Measurements from ENCODE around the gene NUDT19. TPM values are rescaled to one million over a fixed set of nuclear protein-coding genes. Genes with fewer than 3 reads are reported as not detected.
"Not testable (repeated sequence)": the region's sequence is repeated elsewhere in the genome, so short reads cannot be mapped to it uniquely, and the experiment has no call there.

Gene NUDT19
- total RNA-seq, 1 experiment from 2014 or later = 17.8 TPM

- H3K27ac ChIP-seq (ENCODE audit: low read depth, low read length, poor library complexity, severe bottlenecking) = no peak overlapping the region
- CTCF ChIA-PET = interaction anchor here (0.5 kb wide), 1 partner anchor 825 kb away, joined by 3 read pairs; no protein-coding TSS in a partner anchor
- intact Hi-C loops (cut with micrococcal nuclease; ENCODE audit: unreplicated experiment) = no loop called here
- no peaks in the 10 kb centered on the region for H3K27me3 ChIP-seq (replicated peaks; ENCODE audit: insufficient read depth, low read depth, low read length, poor library complexity)
- no peak for TF ChIP-seq CTCF (conservative IDR thresholded peaks at IDR 0.05; ENCODE audit: low read depth, low read length)
- no peak for TF ChIP-seq EZH2 (IDR thresholded peaks at IDR 0.05; ENCODE audit: borderline replicate concordance, low read depth, low read length, poor library complexity, severe bottlenecking)
- no peak for DNase-seq (ENCODE audit: low spot score)
- BruUV-seq (replicated peaks) = no TSS peak
- no peaks in the 10 kb centered on the region for H3K4me1 ChIP-seq (ENCODE audit: insufficient read depth, low read length, poor library complexity, severe bottlenecking)
- H3K9me3 ChIP-seq (ENCODE audit: low read depth, low read length, poor library complexity, severe bottlenecking) = peaks cover 8% of the 10 kb centered on the region
- peaks cover 17% of the 10 kb centered on the region for H3K36me3 ChIP-seq (ENCODE audit: insufficient read depth, low read length, poor library complexity, severe bottlenecking)
- H3K4me3 ChIP-seq (ENCODE audit: low read depth, low read length, poor library complexity, severe bottlenecking) = no peak overlapping the region
- POLR2A ChIA-PET (ENCODE audit: low non-redundant PET) = no interaction called here
Observed at GRCh38 chr19:32709032-32709431, 17.4 kb downstream of the NUDT19 start.

GRCh38 chr19:32711747-32712146 is 20.1 kb downstream of the NUDT19 start:
- Histone ChIP-seq H3K9me3 (ENCODE audit: low read depth, low read length, poor library complexity, severe bottlenecking) (no peaks in the 10 kb centered on the region), H3K27ac (ENCODE audit: low read depth, low read length, poor library complexity, severe bottlenecking) (no peak overlapping the region), H3K27me3 (replicated peaks; ENCODE audit: insufficient read depth, low read depth, low read length, poor library complexity) (no peaks in the 10 kb centered on the region), H3K4me3 (ENCODE audit: low read depth, low read length, poor library complexity, severe bottlenecking) (no peak overlapping the region), H3K4me1 (ENCODE audit: insufficient read depth, low read length, poor library complexity, severe bottlenecking) (no peaks in the 10 kb centered on the region), H3K36me3 (ENCODE audit: insufficient read depth, low read length, poor library complexity, severe bottlenecking) (peaks cover 16% of the 10 kb centered on the region)
- ChIA-PET CTCF (no interaction called here), POLR2A (ENCODE audit: low non-redundant PET) (no interaction called here)
- no peak for DNase-seq (ENCODE audit: low spot score)
- TF ChIP-seq EZH2 (IDR thresholded peaks at IDR 0.05; ENCODE audit: borderline replicate concordance, low read depth, low read length, poor library complexity, severe bottlenecking) = no peak
- TF ChIP-seq CTCF (conservative IDR thresholded peaks at IDR 0.05; ENCODE audit: low read depth, low read length) = no peak
- intact Hi-C loops (cut with micrococcal nuclease; ENCODE audit: unreplicated experiment) = no loop called here
- no TSS peak for BruUV-seq (replicated peaks)

- POLR2A ChIA-PET (ENCODE audit: low non-redundant PET); DNase-seq (ENCODE audit: low spot score); H3K9me3 ChIP-seq (ENCODE audit: low read depth, low read length, poor library complexity, severe bottlenecking); intact Hi-C loops (cut with micrococcal nuclease; ENCODE audit: unreplicated experiment); H3K4me3 ChIP-seq (ENCODE audit: low read depth, low read length, poor library complexity, severe bottlenecking); CTCF ChIA-PET; BruUV-seq (replicated peaks); H3K4me1 ChIP-seq (ENCODE audit: insufficient read depth, low read length, poor library complexity, severe bottlenecking); H3K27me3 ChIP-seq (replicated peaks; ENCODE audit: insufficient read depth, low read depth, low read length, poor library complexity); H3K27ac ChIP-seq (ENCODE audit: low read depth, low read length, poor library complexity, severe bottlenecking): not testable (repeated sequence)
- H3K36me3 ChIP-seq (ENCODE audit: insufficient read depth, low read length, poor library complexity, severe bottlenecking) = peaks cover 17% of the 10 kb centered on the region
Observed at GRCh38 chr19:32716203-32716602, 24.6 kb downstream of the NUDT19 start.

GRCh38 chr19:32717496-32717895 is 25.9 kb downstream of the NUDT19 start:
- Histone ChIP-seq H3K9me3 (ENCODE audit: low read depth, low read length, poor library complexity, severe bottlenecking) (no peaks in the 10 kb centered on the region), H3K27ac (ENCODE audit: low read depth, low read length, poor library complexity, severe bottlenecking) (no peak overlapping the region), H3K4me1 (ENCODE audit: insufficient read depth, low read length, poor library complexity, severe bottlenecking) (no peaks in the 10 kb centered on the region), H3K27me3 (replicated peaks; ENCODE audit: insufficient read depth, low read depth, low read length, poor library complexity) (no peaks in the 10 kb centered on the region), H3K36me3 (ENCODE audit: insufficient read depth, low read length, poor library complexity, severe bottlenecking) (peaks cover 16% of the 10 kb centered on the region), H3K4me3 (ENCODE audit: low read depth, low read length, poor library complexity, severe bottlenecking) (no peak overlapping the region)
- no TSS peak for BruUV-seq (replicated peaks)
- intact Hi-C loops (cut with micrococcal nuclease; ENCODE audit: unreplicated experiment) = no loop called here
- CTCF ChIA-PET = no interaction called here
- POLR2A ChIA-PET (ENCODE audit: low non-redundant PET) = no interaction called here
- DNase-seq (ENCODE audit: low spot score) = no peak
- TF ChIP-seq CTCF (conservative IDR thresholded peaks at IDR 0.05; ENCODE audit: low read depth, low read length) = no peak
- no peak for TF ChIP-seq EZH2 (IDR thresholded peaks at IDR 0.05; ENCODE audit: borderline replicate concordance, low read depth, low read length, poor library complexity, severe bottlenecking)
